Kidney capillary endothelial cell (primary cell): ENCODE results near the gene FAM186B.

ENCODE experiments used
- DNase-seq: peaks from one replicate; pipeline ENCODE4 v3.0.0-alpha.2; 2018; ENCODE audit warnings: low spot score

The FAM186B gene

GRCh38 chr12:49609875-49610154, 4.4 kb upstream of the FAM186B start:
- no peak for DNase-seq

GRCh38 chr12:49609059-49609874, 3.8 kb upstream of the FAM186B start:
- DNase-seq = no peak

- no peak for DNase-seq
Observed at GRCh38 chr12:49604856-49605255, 583 bp downstream of the FAM186B start.

- DNase-seq = no peak
Observed at GRCh38 chr12:49603721-49604120, 1.7 kb downstream of the FAM186B start.

GRCh38 chr12:49599961-49600360, 5.5 kb downstream of the FAM186B start:
- no peak for DNase-seq

- DNase-seq = no peak
Observed at GRCh38 chr12:49598527-49598926, 6.9 kb downstream of the FAM186B start.

- DNase-seq = no peak
Observed at GRCh38 chr12:49588721-49589516, 16.5 kb downstream of the FAM186B start.

- no peak for DNase-seq
Observed at GRCh38 chr12:49588281-49588680, 17.2 kb downstream of the FAM186B start.

- DNase-seq = no peak
Observed at GRCh38 chr12:49587174-49587908, 18.1 kb downstream of the FAM186B start.

- DNase-seq = no peak
Observed at GRCh38 chr12:49585477-49586459, 19.7 kb downstream of the FAM186B start.

- no peak for DNase-seq
Observed at GRCh38 chr12:49584591-49584990, 20.8 kb downstream of the FAM186B start.

GRCh38 chr12:49583366-49584094, 21.9 kb downstream of the FAM186B start:
- no peak for DNase-seq

GRCh38 chr12:49582850-49583249, 22.6 kb downstream of the FAM186B start:
- no peak for DNase-seq

- DNase-seq = no peak
Observed at GRCh38 chr12:49582201-49582600, 23.2 kb downstream of the FAM186B start.

- DNase-seq = peak; percentile 69
Observed at GRCh38 chr12:49580572-49581535, 24.6 kb downstream of the FAM186B start.

- DNase-seq = no peak
Observed at GRCh38 chr12:49578471-49579112, 26.8 kb downstream of the FAM186B start.

- DNase-seq = no peak
Observed at GRCh38 chr12:49577589-49578315, 27.7 kb downstream of the FAM186B start.

- no peak for DNase-seq
Observed at GRCh38 chr12:49568442-49569162, 36.8 kb downstream of the FAM186B start.
